CD4-positive, alpha-beta T cell treated with Interleukin-17A for 4 hours (primary cell): ENCODE data around the gene USPL1.
"Not testable (repeated sequence)": the region's sequence is repeated elsewhere in the genome, so short reads cannot be mapped to it uniquely, and the experiment has no call there.

Experiments used
- DNase-seq: peaks from one replicate; pipeline ENCODE4 v3.0.0-alpha.2; 2020; ENCODE audit warnings: mixed read lengths

The USPL1 gene

DNA sequence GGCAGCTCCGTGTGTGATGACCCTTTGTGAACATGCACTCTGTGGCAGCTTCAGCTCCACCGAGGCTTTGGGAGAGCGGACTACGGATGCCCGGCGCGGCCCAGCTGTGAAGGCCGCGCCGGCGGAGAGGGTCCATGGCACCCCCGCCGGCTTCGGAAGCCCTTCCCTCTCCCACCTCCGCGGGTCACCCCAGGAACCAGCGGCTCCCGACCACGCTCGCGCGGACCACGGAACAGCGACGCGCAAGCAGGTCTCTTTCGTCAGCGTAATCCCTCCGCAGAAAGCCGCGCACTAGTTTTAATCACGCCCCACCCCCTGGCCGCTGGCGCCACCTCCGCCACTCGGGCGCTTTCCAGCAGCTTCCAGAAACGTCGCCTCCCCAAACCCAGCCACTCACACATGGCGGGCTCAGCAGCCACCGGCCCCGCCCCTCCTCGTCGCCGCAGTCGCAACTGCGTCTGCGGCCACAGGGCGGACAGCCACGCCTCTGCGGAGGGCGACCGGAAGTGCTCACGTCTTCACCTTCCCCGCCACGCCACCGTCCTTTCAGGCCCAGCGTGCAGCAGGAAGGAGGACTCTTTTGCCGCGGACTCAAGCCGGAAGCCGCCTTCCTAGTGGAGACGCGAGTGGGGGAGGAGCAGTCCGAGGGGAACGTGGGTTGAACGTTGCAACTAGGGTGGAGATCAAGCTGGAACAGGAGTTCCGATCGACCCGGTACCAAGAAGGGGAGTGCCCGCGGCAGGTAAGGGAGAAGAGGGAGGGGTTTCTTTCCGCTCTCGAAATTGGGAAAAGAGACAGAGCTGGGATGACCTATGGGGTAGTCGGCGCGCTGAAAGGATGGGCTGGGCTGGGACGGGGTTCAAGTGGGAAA, at the start of gene USPL1:
Gene USPL1, plus strand, starts transcription at position 606 of the 871 bp plus-strand sequence. CDS start 3,221 bp downstream, outside the sequence.
- peak; percentile 99 for DNase-seq

DNA sequence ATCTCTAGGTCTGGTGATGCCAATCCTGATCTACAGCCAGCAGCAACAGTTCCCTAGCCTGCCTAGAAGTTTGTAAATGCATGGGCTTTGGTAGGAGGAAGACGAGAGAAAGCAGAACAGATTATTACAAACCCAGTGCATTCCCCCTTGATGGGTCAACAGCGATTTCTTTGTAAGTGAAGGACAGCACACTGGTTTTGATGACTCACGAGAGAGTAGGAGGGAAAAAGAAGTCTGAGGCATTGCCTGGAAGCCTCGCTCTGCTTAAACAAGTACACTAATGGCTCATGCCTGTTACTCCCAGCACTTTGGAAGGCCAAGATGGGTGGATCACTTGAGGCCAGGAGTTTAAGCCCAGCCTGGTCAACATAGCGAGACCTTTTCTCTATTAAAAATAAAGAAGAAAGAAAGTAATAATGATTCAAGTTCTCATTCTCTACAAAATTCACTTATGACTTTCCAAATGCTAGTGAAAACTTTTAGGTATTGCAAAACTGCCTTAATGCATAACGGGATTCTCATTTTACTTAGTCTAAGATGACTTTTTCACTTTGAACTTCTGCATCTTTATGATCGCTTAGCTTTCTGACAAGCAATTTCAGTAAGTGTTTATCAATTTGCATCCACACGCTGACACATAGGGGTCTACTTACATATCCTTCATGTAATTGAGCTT, 47.7 kb upstream of the USPL1 start:
- no peak for DNase-seq

DNA sequence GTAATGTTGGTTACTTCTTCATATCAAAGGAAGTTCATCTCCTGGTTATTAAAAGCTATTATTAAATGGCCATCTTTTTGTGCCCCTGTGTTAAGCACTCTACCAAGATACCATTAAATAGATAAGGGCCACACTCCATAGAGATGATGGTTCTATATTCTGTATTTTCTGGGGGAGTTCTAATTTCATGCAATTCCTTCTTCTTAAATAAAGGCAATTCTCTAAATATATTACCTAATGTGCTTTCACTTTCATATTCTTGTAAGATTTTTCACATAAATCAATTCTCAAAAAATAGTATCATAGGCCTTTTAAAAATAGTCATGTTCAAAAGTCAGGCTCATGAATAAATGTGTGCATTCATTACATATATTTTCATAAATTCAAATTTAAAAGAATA, 47.0 kb upstream of the USPL1 start:
- no peak for DNase-seq

DNA sequence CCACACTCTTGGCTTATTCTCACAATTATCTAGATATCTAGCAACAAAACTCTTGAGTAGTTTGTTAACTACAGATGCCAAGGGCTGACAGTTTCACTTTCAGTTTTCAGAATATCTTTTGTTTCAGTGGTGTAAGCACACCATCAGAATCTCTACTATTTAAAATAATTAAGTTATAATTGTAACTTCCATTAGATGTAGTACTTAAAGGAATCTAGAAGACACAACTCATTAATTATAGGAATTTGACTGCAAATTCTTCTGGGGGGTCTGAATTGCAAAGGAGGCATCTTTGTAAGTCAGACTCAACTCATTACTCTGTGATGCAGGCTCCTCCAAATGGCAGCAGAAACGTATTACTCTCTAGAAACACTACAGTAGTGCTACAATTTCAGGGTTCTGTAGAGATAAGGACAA, 44.9 kb upstream of the USPL1 start:
- peak; percentile 39 for DNase-seq

DNA sequence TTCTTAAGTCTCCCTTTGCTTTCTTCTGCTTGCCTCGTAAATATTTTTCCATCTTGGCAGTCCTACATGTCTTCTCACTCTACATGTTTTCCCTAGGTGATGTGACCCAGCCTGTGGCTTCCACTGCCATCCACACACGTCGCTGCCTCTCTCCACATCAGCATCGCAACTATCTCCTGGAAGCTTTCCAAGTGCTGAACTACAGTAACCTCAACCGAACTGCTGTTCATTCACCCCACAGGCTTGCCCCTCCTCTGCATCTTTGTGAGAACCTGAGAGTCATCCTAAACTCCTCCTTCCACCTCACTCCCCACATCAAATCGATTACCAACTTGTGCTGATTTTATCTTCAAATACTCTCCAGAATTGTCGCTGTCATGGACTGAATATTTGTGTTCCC, 41.2 kb upstream of the USPL1 start:
- DNase-seq: peak; percentile 75

DNA sequence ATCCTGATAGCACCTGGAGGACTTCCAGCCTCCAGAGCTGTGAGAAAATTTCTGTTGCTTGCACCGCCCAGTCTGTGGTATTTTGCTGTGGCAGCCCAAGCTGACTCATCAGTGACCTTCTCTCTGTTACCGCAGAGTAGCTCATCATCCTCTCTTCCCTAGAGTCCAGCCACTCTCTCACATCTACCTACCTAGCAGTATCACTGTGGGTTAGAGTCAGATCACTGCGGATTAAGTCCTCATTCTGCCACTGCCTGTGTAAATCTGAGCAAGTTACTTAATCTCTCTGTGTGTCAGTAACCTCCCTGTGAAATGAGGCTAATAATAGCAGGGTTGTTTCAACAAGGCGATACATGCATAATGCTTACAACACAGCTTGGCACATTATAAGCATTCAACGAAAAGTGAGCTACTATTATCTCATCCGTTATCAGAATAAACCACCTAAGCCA, 40.3 kb upstream of the USPL1 start:
- DNase-seq: peak; percentile 67

DNA sequence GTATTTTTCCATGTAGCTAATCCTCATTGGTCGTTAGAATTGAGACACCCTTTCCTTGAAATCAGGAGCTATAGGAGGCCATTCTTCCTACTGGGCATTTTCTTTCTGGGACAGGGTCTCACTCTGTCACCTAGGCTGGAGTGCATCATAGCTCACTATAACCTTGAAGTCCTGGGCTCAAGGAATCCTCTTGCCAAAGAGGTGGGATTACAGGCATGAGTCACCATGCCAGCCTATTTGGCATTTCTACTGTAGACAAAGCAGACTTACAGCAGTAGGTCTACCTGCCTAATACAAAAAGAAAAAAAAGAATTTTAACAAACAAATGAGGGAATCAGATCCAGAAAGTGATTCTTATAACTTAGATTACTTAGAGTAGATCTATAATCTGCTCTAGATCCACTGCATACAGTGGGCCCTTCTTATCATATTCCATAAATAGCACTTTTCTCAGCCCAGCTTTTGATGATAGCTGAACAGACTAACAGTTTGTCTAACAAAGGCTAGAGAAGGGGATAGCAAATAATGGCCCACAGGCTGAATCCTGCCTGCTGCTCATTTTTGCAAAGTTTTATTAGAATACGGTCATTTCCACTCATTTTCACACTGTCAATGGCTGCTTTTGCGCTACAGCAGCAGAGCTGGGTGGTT, 36.7 kb upstream of the USPL1 start:
- DNase-seq: no peak

DNA sequence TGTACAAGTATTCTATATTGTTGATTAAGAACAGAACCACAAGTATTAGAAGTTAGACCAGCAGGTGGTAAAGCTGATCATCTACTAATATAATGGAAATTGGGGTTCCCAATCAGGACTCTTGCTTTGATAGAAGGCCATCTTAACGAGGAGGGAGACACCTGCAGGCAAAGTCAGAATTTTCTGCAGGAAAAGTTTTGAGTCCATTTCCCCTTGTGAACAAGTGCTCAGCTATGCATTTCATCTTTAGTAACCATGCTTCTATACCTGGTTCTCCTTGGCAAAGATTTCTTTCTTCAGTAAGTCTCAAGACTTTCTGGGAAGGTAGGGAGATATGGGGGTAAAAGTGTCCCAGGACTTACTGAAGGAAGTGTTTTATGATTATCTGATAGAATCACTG, 36.1 kb upstream of the USPL1 start:
- peak; percentile 43 for DNase-seq

DNA sequence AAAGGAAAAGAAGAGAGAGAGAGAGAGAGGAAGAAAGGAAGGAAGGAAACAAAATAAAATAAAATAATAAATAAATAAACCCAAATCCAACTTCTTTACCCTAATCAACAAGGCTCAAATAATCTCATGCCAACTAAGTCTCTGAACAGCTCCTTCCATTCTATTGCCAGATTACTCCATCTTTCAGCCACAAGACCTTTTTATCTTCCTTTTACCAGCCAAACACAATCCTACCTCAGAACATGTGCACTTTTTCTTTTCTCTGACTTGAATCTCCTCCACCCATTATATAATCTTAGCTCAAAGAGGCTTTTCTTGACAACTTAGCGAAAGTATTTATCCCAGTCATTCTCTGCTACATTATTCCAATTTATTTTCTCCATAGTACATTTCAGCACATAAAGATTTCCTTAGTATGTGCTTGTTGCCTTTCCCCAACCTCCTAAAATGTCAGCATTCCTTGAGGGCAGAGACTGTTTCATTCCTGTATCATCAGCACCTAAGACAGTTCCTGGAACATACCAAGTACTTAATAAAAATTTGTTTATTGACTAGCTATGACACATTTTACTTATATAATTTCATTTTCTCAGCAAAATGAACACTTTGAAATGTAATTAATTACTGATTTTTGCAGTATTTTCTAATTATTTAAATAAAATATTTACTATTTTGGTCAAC, 33.5 kb upstream of the USPL1 start:
- DNase-seq: no peak

DNA sequence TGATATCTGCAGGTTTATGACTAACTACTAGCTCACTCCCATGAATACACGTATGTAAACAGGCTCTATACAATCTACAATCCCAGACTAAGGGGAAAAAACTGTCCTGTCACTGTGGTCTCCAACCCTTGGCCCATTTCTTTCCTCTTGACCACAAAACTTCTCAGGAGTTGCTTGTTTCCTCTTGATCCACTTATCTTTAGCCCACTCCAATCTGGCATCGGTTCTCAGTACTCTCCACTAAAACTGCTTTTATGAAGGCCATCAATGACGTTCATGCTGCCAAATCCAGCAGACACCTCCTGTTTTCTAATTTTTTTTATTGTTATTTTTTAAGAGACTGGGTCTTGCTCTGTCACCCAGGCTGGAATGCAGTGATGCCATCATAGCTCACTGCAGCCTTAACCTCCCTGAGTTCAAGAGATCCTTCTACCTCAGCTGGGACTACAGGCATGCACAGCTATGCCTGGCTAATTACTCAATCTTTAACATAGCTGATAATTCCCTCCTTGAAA, 31.9 kb upstream of the USPL1 start:
- DNase-seq: no peak

DNA sequence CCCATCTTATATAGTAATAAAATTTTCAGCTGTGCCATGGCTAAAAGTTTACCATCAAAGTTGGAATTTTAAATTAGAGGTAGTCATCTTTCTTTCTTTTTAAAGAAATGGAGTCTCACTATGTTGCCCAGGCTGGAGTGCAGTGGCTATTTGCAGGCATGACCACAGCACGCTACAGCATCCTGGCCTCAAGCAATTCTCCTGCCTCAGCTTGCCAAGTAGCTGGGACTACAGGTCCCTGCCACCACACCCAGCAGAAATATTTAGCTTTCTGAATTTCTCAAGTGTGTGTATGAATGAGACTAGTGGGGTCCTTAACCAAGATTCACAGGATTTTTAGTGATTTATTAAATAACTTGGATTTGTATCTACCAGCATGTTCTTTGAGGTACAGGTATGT, 30.5 kb upstream of the USPL1 start:
- no peak for DNase-seq

DNA sequence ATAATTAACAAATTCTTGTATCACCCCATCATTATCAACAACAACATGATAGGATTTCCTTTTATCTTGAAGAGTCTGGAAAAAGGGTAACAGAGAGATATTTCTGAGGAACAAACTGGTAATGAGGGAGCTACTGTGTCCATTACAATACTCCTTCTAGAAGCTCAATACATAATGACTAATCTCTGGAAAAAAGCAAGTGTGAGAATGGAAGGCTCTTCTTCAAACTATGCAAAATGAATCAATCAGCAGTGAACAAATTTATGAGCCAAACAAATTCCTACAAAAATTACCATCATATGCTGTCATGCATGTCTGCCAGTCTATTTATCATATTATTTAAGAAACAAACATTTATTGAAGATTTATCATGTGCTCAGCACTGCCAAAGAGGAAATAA, 30.0 kb upstream of the USPL1 start:
- DNase-seq: no peak

DNA sequence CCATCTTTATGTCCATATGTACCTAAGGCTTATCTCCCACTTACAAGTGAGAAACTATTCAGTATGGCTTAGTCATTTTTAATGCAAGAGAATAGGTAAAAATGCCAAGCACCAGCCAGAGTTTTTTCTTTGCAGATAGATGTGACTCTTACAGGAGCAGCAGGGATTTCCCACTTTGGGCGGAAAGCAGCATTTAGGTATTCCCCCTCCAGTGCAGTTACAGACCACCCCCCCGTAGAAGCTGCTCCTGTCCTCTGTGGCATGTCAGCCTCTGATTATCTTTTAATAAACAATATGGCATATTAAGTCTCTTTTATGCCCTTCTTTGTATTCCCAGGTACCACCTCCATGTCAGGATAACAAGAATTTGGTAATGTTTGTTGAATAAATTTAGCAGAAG, 24.7 kb upstream of the USPL1 start:
- DNase-seq: no peak

DNA sequence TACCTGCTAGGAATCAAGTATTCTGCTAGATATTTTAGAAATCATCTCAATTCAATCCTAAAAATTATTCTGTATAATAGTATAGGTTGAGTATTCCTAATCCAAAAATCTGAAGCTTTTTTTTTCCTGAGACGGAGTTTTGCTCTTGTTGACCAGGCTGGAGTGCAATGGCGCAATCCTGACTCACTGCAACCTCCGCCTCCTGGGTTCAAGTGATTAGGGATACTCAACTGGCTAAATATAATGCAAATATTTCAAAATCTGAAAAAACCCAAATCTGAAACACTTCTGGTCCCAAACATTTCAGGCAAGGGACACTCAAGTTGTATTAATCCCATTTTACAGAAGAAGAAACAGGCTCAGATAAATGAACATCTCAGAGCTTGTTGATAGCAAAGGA, 17.2 kb upstream of the USPL1 start:
- DNase-seq: no peak

DNA sequence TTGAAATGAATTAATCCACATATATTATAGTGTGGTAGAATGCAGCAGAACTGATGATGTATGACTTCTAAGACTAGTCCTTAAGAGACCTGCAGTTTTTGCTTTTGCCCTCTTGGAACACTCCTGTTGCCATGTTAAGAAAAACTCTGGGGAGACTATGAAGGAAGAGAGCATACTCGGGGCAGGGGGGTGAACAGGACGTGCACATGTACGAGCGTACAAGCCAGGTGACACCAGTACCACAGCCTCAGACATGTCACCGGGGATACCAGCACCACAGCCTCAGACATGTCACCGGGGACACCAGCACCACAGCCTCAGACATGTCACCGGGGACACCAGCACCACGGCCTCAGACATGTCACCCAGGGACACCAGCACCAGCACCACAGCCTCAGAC, 15.9 kb upstream of the USPL1 start:
- no peak for DNase-seq

DNA sequence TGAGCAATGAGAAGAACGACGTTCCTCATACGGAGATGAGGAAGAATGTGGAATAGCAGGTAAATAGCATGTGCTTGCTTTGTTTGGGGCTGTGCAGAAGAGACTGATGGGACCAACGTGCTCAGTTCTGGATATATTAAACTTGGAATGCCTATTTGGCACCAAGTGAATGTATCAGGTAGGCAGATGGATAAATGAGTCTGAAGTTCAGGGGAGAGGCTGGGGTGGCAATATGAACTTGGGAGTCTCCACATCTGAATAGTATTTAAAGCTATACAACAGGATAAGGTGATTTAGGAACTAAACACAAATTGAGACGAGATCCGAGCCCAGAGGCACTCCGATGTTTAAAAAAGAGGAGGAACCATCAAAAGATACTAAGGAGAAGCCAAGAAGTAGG, 12.7 kb upstream of the USPL1 start:
- DNase-seq: no peak

DNA sequence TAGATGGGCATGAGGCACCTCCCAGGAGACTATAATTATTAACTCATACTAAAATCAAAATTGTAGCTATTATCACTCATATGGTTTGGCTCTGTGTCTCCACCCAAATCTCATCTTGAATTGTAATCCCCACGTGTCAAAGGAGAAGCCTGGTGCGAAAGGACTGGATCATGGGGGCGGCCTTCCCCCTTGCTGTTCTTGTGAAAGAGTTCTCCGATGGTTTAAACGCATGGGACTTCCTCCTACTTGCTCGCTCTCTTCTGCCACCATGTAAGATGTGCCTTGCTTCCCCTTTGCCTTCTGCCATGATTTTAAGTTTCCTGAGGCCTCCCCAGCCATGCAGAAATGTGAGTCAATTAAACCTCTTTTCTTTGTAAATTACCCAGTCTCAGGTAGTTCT, 10.5 kb upstream of the USPL1 start:
- not testable (repeated sequence) for DNase-seq

DNA sequence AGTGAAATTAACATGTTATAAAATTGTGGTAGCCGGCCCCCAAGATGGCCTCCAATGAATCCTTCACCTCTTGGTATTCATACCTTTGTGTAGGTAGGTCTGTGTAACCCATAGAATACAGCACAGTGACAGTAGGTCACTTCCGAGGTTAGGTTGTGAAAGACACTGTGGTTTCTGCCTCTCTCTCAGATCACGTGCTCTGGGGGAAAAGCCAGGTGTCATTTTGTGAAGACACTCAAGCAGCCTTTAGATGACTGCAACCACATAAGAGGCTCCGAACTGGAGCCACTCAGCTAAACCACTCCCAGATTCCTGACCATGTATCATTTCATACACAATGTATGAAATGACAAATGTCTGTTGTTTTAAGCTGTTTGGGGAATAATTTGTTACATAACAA, 9.8 kb upstream of the USPL1 start:
- DNase-seq: peak; percentile 69

DNA sequence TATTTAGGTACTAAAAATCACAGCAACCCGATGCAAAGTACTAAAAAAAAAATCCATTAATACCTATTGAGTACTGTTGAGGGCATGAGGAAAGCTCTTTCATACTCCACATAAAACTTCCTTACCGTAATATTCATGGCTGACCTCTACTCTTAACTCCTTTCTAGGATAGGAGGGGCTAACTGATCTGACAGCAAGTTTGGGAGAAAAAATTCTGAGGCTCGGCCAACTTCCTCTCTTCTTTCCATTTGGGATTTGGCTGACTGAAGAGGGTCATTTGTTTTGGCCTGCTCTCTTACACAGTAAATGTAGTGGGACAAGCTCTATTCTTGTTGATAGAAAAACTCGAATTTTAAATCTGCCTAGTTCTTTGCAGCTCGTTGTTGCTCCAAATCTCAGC, 9.4 kb upstream of the USPL1 start:
- DNase-seq: no peak

DNA sequence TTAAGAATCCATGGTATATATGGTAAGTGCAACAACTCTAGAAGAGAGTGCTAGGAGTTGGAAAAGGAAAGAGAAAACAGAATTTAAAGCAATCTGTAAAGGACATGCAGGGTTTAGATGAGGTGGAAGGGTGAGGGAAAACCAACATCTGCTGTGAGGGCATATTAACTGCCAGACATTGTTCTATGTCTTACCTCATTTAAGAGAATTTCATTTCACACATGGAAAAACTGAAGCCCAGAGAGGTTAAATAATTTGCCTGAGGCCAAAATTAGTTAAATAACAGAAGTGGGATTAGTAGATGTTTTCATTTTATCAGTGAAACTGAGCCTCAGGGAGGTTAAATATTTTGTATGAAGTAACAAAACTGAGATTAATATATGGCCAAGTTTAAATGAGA, 7.4 kb upstream of the USPL1 start:
- no peak for DNase-seq

DNA sequence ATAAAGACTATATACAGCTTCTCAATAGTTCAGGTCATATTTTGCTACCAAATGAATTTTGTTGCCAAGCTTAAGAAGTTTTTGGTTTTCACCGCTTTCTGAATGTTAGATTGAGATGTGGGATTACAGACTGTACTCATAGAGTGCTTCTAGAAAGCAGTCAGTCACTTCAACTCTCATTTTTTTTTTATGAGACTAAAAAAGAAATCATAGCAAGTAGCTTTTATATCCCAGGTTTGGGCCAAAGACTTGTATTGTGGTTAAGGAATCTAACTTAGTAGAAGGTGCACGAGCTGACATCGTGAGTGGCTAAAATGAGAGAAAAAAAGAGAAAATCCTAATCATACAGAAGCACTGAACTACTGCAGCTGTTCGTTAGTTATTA, 2.2 kb upstream of the USPL1 start:
- DNase-seq: no peak

DNA sequence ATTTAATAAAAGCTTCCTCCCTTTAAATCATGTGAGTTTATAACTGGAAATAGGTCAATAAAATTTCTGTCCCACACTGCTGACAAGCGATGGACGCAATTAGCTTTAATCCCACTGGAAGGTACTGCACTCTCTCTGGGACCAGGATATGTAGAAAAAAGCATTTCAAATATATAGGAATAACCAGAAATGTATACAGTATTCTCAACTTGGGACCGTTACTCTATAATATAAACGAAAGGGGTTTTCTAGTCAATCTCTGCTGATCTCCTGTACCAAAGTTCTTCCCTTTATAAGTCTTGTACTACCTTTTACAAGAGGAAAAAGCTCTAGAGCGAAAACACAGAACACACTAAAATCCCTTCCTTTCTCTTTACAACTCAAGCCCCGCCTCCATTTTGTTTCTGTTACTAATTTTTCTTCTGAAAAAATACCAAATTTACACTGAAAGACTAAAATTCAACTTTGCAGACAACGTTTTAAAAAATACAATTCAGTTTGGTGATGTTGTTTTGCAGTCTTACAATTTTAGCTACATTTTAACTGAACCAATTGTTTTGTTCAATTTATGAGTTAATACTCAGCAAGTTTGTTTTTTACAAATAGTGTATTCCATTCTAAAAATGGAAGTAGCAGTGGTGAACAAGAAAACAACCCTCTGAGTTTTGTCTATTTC, 1.7 kb upstream of the USPL1 start:
- peak; percentile 30 for DNase-seq
